ENCODE measurements around the gene USP40.

DNA sequence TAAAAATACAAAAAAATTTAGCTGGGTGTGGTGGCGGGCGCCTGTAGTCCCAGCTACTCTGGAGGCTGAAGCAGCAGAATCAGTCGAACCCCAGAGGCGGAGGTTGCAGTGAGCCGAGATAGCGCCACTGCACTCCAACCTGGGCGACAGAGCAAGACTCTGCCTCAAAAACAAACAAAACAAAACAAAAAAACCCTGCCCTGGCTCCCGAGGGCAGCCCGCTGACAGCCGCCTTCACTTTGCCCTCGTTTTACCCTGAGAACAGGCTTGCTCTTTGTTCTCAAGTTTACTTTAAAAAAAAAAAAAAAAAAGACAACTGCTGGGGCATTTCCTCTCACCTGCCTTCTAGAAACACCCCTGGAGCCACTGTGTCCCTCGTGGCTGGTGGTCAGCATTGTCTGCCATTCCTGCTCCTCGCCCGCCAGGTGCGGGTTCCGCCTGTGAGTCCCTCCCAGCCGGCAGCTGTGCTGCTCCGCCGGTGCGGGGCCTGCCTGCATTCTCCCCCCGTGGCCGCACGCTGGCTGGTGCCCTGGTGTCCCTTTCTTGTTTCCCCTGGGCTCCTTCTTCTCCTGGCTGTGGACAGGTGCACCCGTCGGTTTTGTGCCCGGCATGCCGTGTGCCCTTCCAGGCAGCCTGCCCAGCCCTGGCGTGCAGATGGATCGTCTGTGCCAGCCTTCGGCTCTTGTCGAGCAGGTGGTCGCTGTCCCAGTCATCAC is 105.7 kb downstream of the USP40 start:
- TF ChIP-seq EZH2phosphoT487 (IDR thresholded peaks at IDR 0.05; ENCODE audit: borderline replicate concordance, low read depth, low read length) = no peak
- TF ChIP-seq, protein P1, sequence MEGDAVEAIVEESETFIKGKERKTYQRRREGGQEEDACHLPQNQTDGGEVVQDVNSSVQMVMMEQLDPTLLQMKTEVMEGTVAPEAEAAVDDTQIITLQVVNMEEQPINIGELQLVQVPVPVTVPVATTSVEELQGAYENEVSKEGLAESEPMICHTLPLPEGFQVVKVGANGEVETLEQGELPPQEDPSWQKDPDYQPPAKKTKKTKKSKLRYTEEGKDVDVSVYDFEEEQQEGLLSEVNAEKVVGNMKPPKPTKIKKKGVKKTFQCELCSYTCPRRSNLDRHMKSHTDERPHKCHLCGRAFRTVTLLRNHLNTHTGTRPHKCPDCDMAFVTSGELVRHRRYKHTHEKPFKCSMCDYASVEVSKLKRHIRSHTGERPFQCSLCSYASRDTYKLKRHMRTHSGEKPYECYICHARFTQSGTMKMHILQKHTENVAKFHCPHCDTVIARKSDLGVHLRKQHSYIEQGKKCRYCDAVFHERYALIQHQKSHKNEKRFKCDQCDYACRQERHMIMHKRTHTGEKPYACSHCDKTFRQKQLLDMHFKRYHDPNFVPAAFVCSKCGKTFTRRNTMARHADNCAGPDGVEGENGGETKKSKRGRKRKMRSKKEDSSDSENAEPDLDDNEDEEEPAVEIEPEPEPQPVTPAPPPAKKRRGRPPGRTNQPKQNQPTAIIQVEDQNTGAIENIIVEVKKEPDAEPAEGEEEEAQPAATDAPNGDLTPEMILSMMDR (conservative IDR thresholded peaks at IDR 0.05; ENCODE audit: low read length) = no peak
